Skin epidermis (tissue), 12 donors: ENCODE data around the gene C10orf120.

Experiments used
- H3K27ac ChIP-seq, 21 experiments: fragments of 200-600 bp; sonication (generic) in 11 of 21; one replicate each; pipeline ENCODE4 v1.5.0; 2020; ENCODE audit warnings: mild to moderate bottlenecking in 3 of 21, inconsistent platforms in 2 of 21, moderate library complexity in 2 of 21
- H3K4me3 ChIP-seq, 7 experiments: fragments of 200-600 bp; sonication (generic) in 2 of 7; one replicate each; pipeline ENCODE4 v1.5.0; 2020; ENCODE audit warnings: inconsistent platforms in 2 of 7, mild to moderate bottlenecking in 2 of 7, moderate library complexity in 1 of 7

The C10orf120 gene

GRCh38 chr10:122706947-122707346 lies 7.3 kb upstream of the C10orf120 start:
- no peak overlapping the region for H3K4me3 ChIP-seq

GRCh38 chr10:122706467-122706866 lies 6.8 kb upstream of the C10orf120 start:
- no peak overlapping the region for H3K27ac ChIP-seq

More at GRCh38 chr10:122706947-122707346, 7.3 kb upstream of the C10orf120 start:
- no peak overlapping the region for H3K27ac ChIP-seq

GRCh38 chr10:122703483-122704448 lies 4.1 kb upstream of the C10orf120 start:
- H3K4me3 ChIP-seq = no peak overlapping the region
- no peak overlapping the region for H3K27ac ChIP-seq

More at GRCh38 chr10:122706467-122706866, 6.8 kb upstream of the C10orf120 start:
- no peak overlapping the region for H3K4me3 ChIP-seq

- Histone ChIP-seq H3K4me3 (no peak overlapping the region), H3K27ac (no peak overlapping the region)
Measured at GRCh38 chr10:122702275-122702674, 2.6 kb upstream of the C10orf120 start.

- H3K27ac ChIP-seq = no peak overlapping the region
- no peak overlapping the region for H3K4me3 ChIP-seq
Measured at GRCh38 chr10:122701652-122702051, 2.0 kb upstream of the C10orf120 start.

GRCh38 chr10:122696687-122697086 lies 3.0 kb downstream of the C10orf120 start:
- Histone ChIP-seq H3K4me3 (no peak overlapping the region), H3K27ac (no peak overlapping the region)

- Histone ChIP-seq H3K27ac (no peak overlapping the region), H3K4me3 (no peak overlapping the region)
Measured at GRCh38 chr10:122692744-122693143, 6.9 kb downstream of the C10orf120 start.

- no peak overlapping the region for H3K27ac ChIP-seq
Measured at GRCh38 chr10:122689146-122689820, 10.4 kb downstream of the C10orf120 start.

GRCh38 chr10:122688293-122688989 lies 11.2 kb downstream of the C10orf120 start:
- Histone ChIP-seq H3K27ac (no peak overlapping the region), H3K4me3 (no peak overlapping the region)

More at GRCh38 chr10:122689146-122689820, 10.4 kb downstream of the C10orf120 start:
- H3K4me3 ChIP-seq = no peak overlapping the region

GRCh38 chr10:122682522-122682921 lies 17.1 kb downstream of the C10orf120 start:
- Histone ChIP-seq H3K4me3 (no peak overlapping the region), H3K27ac (no peak overlapping the region)

GRCh38 chr10:122678266-122678665 lies 21.4 kb downstream of the C10orf120 start:
- Histone ChIP-seq H3K4me3 (no peak overlapping the region), H3K27ac (no peak overlapping the region)

GRCh38 chr10:122675278-122675677 lies 24.4 kb downstream of the C10orf120 start:
- H3K27ac ChIP-seq = no peak overlapping the region

GRCh38 chr10:122674781-122675180 lies 24.9 kb downstream of the C10orf120 start:
- no peak overlapping the region for H3K27ac ChIP-seq
- no peak overlapping the region for H3K4me3 ChIP-seq

More at GRCh38 chr10:122675278-122675677, 24.4 kb downstream of the C10orf120 start:
- H3K4me3 ChIP-seq = no peak overlapping the region

GRCh38 chr10:122673731-122674130 lies 25.9 kb downstream of the C10orf120 start:
- Histone ChIP-seq H3K27ac (peak overlapping the region in 1 of 21 experiments; percentile 74), H3K4me3 (no peak overlapping the region)

- peak overlapping the region in 2 of 21 experiments; percentile 49 to 74 for H3K27ac ChIP-seq
- no peak overlapping the region for H3K4me3 ChIP-seq
Measured at GRCh38 chr10:122673269-122673668, 26.4 kb downstream of the C10orf120 start.

GRCh38 chr10:122672655-122673054 lies 27.0 kb downstream of the C10orf120 start:
- peak overlapping the region in 2 of 21 experiments; percentile 49 to 74 for H3K27ac ChIP-seq
- H3K4me3 ChIP-seq = no peak overlapping the region

GRCh38 chr10:122671355-122671754 lies 28.3 kb downstream of the C10orf120 start:
- H3K4me3 ChIP-seq = no peak overlapping the region
- H3K27ac ChIP-seq = peak overlapping the region in 1 of 21 experiments; percentile 42

- H3K4me3 ChIP-seq = no peak overlapping the region
- H3K27ac ChIP-seq = no peak overlapping the region
Measured at GRCh38 chr10:122669842-122670241, 29.8 kb downstream of the C10orf120 start.

- no peak overlapping the region for H3K4me3 ChIP-seq
- H3K27ac ChIP-seq = no peak overlapping the region
Measured at GRCh38 chr10:122669045-122669444, 30.6 kb downstream of the C10orf120 start.

- H3K27ac ChIP-seq = no peak overlapping the region
- no peak overlapping the region for H3K4me3 ChIP-seq
Measured at GRCh38 chr10:122665946-122666345, 33.7 kb downstream of the C10orf120 start.
